Gastrocnemius medialis (tissue), 4 donors: ENCODE data around the gene CERK.

Source experiments
- POLR2A ChIP-seq, 2 donors: fragments of 450-650 bp; IDR thresholded peaks; one replicate each; pipeline ENCODE4 v1.6.1; 2017; ENCODE audit warnings: antibody characterized with exemption in 2 of 2, mild to moderate bottlenecking in 2 of 2, moderate library complexity in 2 of 2
- TF ChIP-seq, protein P1 (sequence below), 5 experiments: fragments of 450-650 bp in 3 of 5; fragments of 200-600 bp in 2 of 5; sonication (generic) in 2 of 5; IDR thresholded peaks in 4 of 5; conservative IDR thresholded peaks in 1 of 5; 1 replicate in 4 of 5; 2 replicates in 1 of 5; pipeline ENCODE4 v1.5.1; 2016 to 2019; ENCODE audit warnings: antibody characterized with exemption in 5 of 5, mild to moderate bottlenecking in 3 of 5, moderate library complexity in 3 of 5

DNA sequence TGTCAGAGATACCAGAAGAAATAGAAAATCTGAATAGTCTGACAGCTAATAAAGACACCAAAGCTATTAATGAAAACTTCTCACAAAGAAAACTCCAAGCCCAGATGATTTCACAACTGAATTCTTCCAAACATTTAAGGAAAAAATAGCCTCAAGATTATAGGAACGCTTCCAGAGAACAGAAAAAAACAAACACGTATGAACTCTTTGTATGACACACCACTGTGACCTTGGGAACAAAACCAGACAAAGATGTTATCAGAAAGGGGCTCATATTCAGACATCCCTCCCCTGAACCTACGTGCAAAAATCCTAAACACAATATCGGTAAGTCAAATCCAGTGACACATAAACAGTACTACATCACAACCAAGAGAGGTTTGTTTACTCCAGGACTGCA is 23.5 kb downstream of the CERK start:
- no peak for TF ChIP-seq POLR2A (IDR thresholded peaks at IDR 0.05)
- TF ChIP-seq, protein P1, sequence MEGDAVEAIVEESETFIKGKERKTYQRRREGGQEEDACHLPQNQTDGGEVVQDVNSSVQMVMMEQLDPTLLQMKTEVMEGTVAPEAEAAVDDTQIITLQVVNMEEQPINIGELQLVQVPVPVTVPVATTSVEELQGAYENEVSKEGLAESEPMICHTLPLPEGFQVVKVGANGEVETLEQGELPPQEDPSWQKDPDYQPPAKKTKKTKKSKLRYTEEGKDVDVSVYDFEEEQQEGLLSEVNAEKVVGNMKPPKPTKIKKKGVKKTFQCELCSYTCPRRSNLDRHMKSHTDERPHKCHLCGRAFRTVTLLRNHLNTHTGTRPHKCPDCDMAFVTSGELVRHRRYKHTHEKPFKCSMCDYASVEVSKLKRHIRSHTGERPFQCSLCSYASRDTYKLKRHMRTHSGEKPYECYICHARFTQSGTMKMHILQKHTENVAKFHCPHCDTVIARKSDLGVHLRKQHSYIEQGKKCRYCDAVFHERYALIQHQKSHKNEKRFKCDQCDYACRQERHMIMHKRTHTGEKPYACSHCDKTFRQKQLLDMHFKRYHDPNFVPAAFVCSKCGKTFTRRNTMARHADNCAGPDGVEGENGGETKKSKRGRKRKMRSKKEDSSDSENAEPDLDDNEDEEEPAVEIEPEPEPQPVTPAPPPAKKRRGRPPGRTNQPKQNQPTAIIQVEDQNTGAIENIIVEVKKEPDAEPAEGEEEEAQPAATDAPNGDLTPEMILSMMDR (IDR thresholded peaks at IDR 0.05 in 4 of 5, conservative IDR thresholded peaks at IDR 0.05 in 1 of 5) = no peak
